Globus pallidus (tissue), 1 donor: ENCODE data around the gene FBXW9.
"Not testable (repeated sequence)": the region's sequence is repeated elsewhere in the genome, so short reads cannot be mapped to it uniquely, and the experiment has no call there.

Source experiments
- DNase-seq: peaks from one replicate; pipeline ENCODE4 v3.0.0-alpha.2; 2015; ENCODE audit warnings: low spot score

FBXW9 gene

DNA sequence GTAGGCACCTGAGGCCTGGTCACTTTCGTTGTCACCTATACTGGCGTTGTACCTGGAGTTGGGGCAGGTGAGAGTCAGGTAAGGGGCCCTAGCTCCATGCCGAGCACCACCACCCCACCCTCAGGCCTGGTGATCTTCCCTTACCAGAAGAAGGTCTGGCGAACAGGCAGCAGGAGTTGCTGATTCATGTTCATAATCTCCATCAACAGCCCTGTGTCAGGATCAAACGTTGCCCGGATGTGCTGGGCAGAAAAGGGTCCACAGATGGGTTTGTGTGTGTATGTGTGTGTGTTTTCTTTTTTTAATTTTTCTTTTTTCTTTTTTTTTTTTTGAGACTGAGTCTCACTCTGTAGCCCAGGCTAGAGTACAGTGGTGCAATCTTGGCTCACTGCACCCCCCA is 44.2 kb downstream of the FBXW9 start:
- DNase-seq: no peak

DNA sequence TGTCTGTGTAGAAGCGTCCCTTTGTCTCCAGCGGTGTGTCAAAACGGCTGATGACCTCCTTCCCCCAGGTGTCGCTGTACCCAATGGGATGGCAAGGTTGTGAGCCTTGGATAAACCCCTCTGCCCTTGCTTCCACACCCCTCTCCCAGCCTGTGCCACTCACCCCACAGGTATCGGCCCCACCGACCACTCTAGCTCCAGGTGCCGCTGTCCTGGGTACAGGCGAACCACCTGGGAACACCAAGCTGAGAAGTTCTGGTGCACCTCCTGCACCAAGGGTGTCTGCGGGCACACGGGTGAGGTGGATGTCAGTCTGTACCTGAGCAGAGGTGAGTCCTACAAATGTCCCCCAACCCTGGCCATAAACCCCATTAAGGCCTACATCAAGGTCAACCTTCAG is 46.5 kb downstream of the FBXW9 start:
- DNase-seq: no peak

DNA sequence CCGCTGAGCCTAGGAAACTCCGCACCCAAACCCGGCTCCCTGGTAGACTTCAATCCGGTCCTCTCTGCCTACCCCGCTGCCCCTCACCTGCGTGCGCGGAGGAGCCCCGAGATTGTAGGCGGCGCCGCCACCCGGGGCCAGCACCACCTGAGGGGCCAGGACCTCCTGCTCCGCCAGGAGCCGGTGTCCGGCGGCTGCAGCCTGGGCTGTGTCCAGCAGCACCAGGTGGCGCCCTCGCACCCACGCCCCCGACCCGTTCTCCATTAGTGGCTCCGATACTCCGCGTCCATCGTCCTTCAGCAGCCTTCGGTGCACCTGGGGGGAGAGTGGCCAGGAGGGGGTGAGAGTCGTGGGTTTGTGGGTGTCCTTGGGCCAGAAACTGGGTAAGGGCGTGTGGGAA is 48.3 kb downstream of the FBXW9 start:
- no peak for DNase-seq

DNA sequence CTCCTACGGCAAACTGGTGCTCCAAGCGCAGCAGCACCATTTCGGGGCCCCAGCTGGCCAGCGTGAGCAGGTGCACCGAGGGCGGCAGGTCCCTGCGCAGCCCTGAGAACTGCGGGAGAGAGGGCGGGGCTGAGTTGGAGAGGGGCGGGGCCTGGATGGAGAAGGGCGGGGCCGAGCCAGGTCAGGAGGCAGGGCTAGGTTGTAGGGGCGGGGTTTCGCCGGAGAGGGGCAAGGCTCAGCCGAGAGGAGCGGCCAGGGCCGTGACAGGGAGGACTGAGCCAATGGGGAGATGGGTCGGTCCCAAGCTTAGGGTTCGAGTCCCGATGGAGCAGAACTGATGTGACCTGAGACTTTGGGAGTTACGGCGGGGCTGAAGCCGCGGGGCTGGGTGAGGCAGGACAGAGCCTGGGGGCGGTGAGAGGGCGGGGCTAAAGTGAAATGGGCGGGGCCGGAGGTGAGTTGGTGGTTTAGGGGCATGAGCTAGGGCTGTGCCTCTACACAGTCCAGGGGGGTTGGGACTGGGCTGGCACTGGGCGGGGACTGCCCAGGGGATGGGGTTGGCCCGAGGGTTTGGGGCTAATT is 48.9 kb downstream of the FBXW9 start:
- no peak for DNase-seq

DNA sequence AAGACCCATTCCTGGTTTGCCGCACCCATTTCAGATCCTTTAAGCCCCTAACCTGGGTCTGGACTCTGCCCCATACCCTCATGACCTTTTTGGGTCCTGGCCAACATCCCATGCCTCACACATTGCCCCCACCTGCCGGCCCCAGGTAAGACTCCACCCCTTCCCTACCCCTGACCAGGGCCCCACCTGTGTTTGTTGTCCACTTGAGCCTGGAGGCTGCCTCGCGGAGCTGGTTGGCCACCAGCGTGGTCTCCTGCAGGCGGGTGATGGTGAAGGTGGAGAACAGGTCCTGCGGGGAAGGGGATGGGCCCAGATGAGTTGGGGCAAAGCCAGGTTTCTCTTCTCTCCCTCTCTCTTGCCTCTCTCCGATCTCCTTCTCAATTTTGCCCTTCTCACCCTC is 49.4 kb downstream of the FBXW9 start:
- DNase-seq: no peak

DNA sequence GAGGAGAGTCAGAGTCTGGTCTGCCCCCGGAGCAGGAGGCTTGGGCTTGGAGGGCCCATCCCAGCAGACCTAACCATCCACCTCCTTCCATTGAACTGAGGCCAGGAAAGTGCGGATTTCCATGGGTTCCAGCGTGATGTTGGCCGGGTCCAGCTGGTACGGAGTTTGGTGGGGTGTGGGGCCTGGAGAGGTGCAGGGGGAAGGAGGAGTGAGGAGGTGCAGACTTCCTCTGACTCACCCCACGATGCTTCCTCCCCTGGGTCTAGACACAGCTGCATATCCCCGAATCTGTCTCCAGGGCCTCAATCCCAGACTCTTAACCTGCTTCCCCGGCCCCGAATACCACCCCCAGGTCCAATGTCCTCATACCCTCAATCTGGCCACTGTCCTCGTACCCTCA is 49.9 kb downstream of the FBXW9 start:
- no peak for DNase-seq

DNA sequence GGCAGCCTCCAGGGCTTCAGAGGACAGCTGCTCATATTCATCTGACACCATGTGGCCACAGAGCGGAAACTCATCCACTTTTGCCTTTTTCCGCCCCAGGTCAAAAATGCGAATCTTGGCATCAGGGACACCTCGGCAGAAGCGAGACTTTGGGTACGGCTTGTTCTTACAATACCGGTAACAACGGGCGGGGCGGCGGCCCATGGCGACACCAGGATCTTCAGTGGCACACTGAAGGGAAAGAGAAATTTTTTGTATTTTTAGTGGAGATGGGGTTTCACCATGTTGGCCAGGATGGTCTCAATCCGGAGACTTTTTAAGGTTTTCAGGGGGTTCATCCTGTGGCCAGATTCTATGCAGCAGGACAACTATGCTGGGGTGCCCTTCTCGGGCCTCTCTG is 52.7 kb downstream of the FBXW9 start:
- not testable (repeated sequence) for DNase-seq

DNA sequence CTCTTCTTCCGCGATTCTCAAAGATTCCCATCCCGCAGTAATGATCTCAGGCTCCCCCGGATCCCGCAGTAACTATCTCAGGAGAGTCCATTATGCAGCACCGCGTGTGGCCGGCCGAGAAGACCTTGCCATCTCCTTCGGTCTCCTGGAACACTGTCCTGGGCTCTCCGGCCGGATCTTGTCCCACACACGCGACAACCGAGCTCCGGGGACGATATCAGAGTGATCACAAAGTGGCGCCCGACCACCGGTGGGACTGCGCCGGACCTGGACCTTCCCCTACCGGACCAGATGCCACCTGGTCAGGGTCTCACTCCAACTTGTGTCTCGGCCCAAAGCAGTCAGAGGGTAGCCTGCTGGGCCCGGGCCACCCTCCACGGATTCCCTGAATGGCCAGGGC is 53.9 kb downstream of the FBXW9 start:
- no peak for DNase-seq

DNA sequence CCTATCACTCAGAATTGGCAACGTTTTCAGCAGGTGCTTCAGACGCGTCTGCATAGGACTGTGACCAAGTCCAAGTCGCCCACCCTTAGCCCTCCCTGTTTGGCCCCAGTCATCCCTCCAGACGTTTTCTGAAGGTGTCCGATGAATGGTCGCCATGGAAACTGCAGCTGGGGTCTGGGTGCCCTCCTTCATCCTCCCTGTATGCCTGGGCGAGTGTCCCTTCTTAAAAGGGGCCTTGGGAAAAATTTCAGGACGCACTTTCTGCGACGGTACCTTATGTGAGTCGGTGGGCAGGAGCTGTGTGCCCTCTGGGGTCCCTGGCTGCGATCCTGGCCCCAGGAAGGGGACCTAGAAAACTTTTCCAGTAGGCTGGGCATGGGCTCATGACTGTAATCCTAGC is 55.0 kb downstream of the FBXW9 start:
- DNase-seq: no peak

DNA sequence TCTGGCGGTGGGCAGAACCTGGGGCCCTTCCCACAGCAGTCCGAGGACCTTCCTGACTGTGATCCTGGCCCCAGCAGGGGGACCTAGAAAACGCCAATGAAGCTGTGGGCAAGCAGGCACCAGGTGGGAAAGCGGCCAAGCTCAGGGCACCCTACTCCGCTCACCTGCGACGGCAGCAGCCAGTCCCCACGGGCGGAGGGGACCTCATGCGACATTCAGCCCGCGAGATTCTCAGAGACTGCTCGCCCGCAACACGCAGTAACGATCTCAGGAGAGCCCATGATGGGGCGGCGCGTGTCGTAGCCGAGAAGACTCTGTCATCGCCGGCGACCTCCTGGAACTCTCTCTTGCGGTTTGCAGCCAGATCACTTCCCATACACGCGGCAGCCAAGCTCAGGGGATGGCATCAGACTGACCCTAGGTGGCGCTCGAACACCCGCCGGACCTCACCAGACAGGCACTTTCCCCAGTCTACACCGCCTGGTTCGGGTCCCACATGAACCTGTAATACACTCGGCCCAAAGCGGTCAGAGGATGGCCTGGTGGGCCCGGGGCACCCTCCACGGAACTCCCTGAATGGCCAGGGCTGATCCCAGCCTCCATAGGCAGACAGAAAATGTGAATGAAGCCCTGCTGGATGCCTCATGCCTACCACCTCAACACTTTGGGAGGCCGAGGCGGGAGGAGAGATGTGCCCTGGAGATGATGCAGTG is 56.4 kb downstream of the FBXW9 start:
- peak; percentile 58 for DNase-seq
